Measurements from ENCODE around the gene ZIC4.

The ZIC4 gene

GRCh38 chr3:147404800-147405230 lies 1.5 kb downstream of the ZIC4 start:
- Histone ChIP-seq H3K36me3 (ENCODE audit: control insufficient read depth, insufficient read depth, low read length) (no peaks in the 10 kb centered on the region), H3K4me2 (ENCODE audit: low read length) (no peak overlapping the region), H4K8ac (ENCODE audit: low read depth, low read length) (no peak overlapping the region), H3K18ac (ENCODE audit: low read length) (no peak overlapping the region), H3K4me1 (ENCODE audit: control insufficient read depth, low read depth, low read length) (no peaks in the 10 kb centered on the region), H3K27me3 (ENCODE audit: insufficient read depth, low read length, poor library complexity) (peaks cover 65% of the 10 kb centered on the region), H3K79me1 (ENCODE audit: low read length) (no peaks in the 10 kb centered on the region), H4K5ac (ENCODE audit: low read length) (no peak overlapping the region), H3K23ac (ENCODE audit: low read length) (no peak overlapping the region), H3K9ac (ENCODE audit: low read length) (no peak overlapping the region), H2BK5ac (ENCODE audit: low read length) (no peak overlapping the region), H3K79me2 (ENCODE audit: control insufficient read depth, insufficient read depth, low read length) (no peaks in the 10 kb centered on the region), H3K4ac (ENCODE audit: low read depth, low read length) (no peak overlapping the region), H2AK5ac (ENCODE audit: low read length) (no peak overlapping the region), H3K56ac (ENCODE audit: low read length) (no peak overlapping the region), H3K4me3 (ENCODE audit: low read length) (no peak overlapping the region), H3K27ac (ENCODE audit: low read depth, low read length) (no peak overlapping the region), H2BK120ac (ENCODE audit: low read depth, low read length) (no peak overlapping the region), H2BK15ac (replicated peaks; ENCODE audit: low read depth) (no peak overlapping the region)
- DNase-seq = peak; percentile 24
- WGBS (ENCODE audit: extremely low coverage, insufficient coverage, low lambda C conversion rate) = no CpG with 5 or more reads among the region's 16 CpGs

GRCh38 chr3:147404000-147404799 lies 2.1 kb downstream of the ZIC4 start:
- no peak overlapping the region for H3K23ac ChIP-seq (ENCODE audit: low read length)
- peaks cover 65% of the 10 kb centered on the region for H3K27me3 ChIP-seq (ENCODE audit: insufficient read depth, low read length, poor library complexity)
- H3K79me1 ChIP-seq (ENCODE audit: low read length) = no peaks in the 10 kb centered on the region
- H4K8ac ChIP-seq (ENCODE audit: low read depth, low read length) = no peak overlapping the region
- H3K79me2 ChIP-seq (ENCODE audit: control insufficient read depth, insufficient read depth, low read length) = no peaks in the 10 kb centered on the region
- no peak overlapping the region for H2BK15ac ChIP-seq (replicated peaks; ENCODE audit: low read depth)
- no peaks in the 10 kb centered on the region for H3K36me3 ChIP-seq (ENCODE audit: control insufficient read depth, insufficient read depth, low read length)
- H3K4me2 ChIP-seq (ENCODE audit: low read length) = no peak overlapping the region
- no peak overlapping the region for H3K56ac ChIP-seq (ENCODE audit: low read length)
- no CpG with 5 or more reads among the region's 11 CpGs for WGBS (ENCODE audit: extremely low coverage, insufficient coverage, low lambda C conversion rate)
- no peak overlapping the region for H2BK120ac ChIP-seq (ENCODE audit: low read depth, low read length)
- no peak overlapping the region for H3K4me3 ChIP-seq (ENCODE audit: low read length)
- no peak overlapping the region for H3K9ac ChIP-seq (ENCODE audit: low read length)
- H4K5ac ChIP-seq (ENCODE audit: low read length) = no peak overlapping the region
- no peak for DNase-seq
- no peak overlapping the region for H2AK5ac ChIP-seq (ENCODE audit: low read length)
- no peaks in the 10 kb centered on the region for H3K4me1 ChIP-seq (ENCODE audit: control insufficient read depth, low read depth, low read length)
- no peak overlapping the region for H3K4ac ChIP-seq (ENCODE audit: low read depth, low read length)
- no peak overlapping the region for H3K18ac ChIP-seq (ENCODE audit: low read length)
- H2BK5ac ChIP-seq (ENCODE audit: low read length) = no peak overlapping the region
- H3K27ac ChIP-seq (ENCODE audit: low read depth, low read length) = no peak overlapping the region

- Histone ChIP-seq H3K79me2 (ENCODE audit: control insufficient read depth, insufficient read depth, low read length) (no peaks in the 10 kb centered on the region), H3K36me3 (ENCODE audit: control insufficient read depth, insufficient read depth, low read length) (no peaks in the 10 kb centered on the region), H3K27ac (ENCODE audit: low read depth, low read length) (no peak overlapping the region), H3K56ac (ENCODE audit: low read length) (no peak overlapping the region), H3K18ac (ENCODE audit: low read length) (no peak overlapping the region), H2AK5ac (ENCODE audit: low read length) (no peak overlapping the region), H4K5ac (ENCODE audit: low read length) (no peak overlapping the region), H2BK5ac (ENCODE audit: low read length) (no peak overlapping the region), H2BK15ac (replicated peaks; ENCODE audit: low read depth) (no peak overlapping the region), H4K8ac (ENCODE audit: low read depth, low read length) (no peak overlapping the region), H3K4me3 (ENCODE audit: low read length) (no peak overlapping the region), H3K4me1 (ENCODE audit: control insufficient read depth, low read depth, low read length) (no peaks in the 10 kb centered on the region), H3K4me2 (ENCODE audit: low read length) (no peak overlapping the region), H3K23ac (ENCODE audit: low read length) (no peak overlapping the region), H3K9ac (ENCODE audit: low read length) (no peak overlapping the region), H3K79me1 (ENCODE audit: low read length) (no peaks in the 10 kb centered on the region), H3K27me3 (ENCODE audit: insufficient read depth, low read length, poor library complexity) (peaks cover 71% of the 10 kb centered on the region), H2BK120ac (ENCODE audit: low read depth, low read length) (no peak overlapping the region), H3K4ac (ENCODE audit: low read depth, low read length) (no peak overlapping the region)
- no peak for DNase-seq
- no CpG with 5 or more reads among the region's 5 CpGs for WGBS (ENCODE audit: extremely low coverage, insufficient coverage, low lambda C conversion rate)
These were observed 2.8 kb downstream of the ZIC4 start for GRCh38 chr3:147403511-147403910.

GRCh38 chr3:147402159-147402558 lies 4.2 kb downstream of the ZIC4 start:
- Histone ChIP-seq H2BK5ac (ENCODE audit: low read length) (no peak overlapping the region), H4K5ac (ENCODE audit: low read length) (no peak overlapping the region), H2BK15ac (replicated peaks; ENCODE audit: low read depth) (no peak overlapping the region), H4K8ac (ENCODE audit: low read depth, low read length) (no peak overlapping the region), H2BK120ac (ENCODE audit: low read depth, low read length) (no peak overlapping the region), H3K56ac (ENCODE audit: low read length) (no peak overlapping the region), H3K27me3 (ENCODE audit: insufficient read depth, low read length, poor library complexity) (peaks cover 68% of the 10 kb centered on the region), H3K9ac (ENCODE audit: low read length) (no peak overlapping the region), H2AK5ac (ENCODE audit: low read length) (no peak overlapping the region), H3K4me3 (ENCODE audit: low read length) (no peak overlapping the region), H3K79me1 (ENCODE audit: low read length) (no peaks in the 10 kb centered on the region), H3K79me2 (ENCODE audit: control insufficient read depth, insufficient read depth, low read length) (no peaks in the 10 kb centered on the region), H3K4me1 (ENCODE audit: control insufficient read depth, low read depth, low read length) (no peaks in the 10 kb centered on the region), H3K4ac (ENCODE audit: low read depth, low read length) (no peak overlapping the region), H3K23ac (ENCODE audit: low read length) (no peak overlapping the region), H3K18ac (ENCODE audit: low read length) (no peak overlapping the region), H3K27ac (ENCODE audit: low read depth, low read length) (no peak overlapping the region), H3K4me2 (ENCODE audit: low read length) (no peak overlapping the region), H3K36me3 (ENCODE audit: control insufficient read depth, insufficient read depth, low read length) (no peaks in the 10 kb centered on the region)
- DNase-seq = no peak
- no CpG with 5 or more reads among the region's 5 CpGs for WGBS (ENCODE audit: extremely low coverage, insufficient coverage, low lambda C conversion rate)

GRCh38 chr3:147401421-147401820 lies 4.9 kb downstream of the ZIC4 start:
- H3K4me2 ChIP-seq (ENCODE audit: low read length) = no peak overlapping the region
- H2BK120ac ChIP-seq (ENCODE audit: low read depth, low read length) = no peak overlapping the region
- H3K4me1 ChIP-seq (ENCODE audit: control insufficient read depth, low read depth, low read length) = no peaks in the 10 kb centered on the region
- DNase-seq = no peak
- no CpG with 5 or more reads among the region's 1 CpG for WGBS (ENCODE audit: extremely low coverage, insufficient coverage, low lambda C conversion rate)
- H2BK15ac ChIP-seq (replicated peaks; ENCODE audit: low read depth) = no peak overlapping the region
- no peak overlapping the region for H3K18ac ChIP-seq (ENCODE audit: low read length)
- no peak overlapping the region for H3K56ac ChIP-seq (ENCODE audit: low read length)
- H4K8ac ChIP-seq (ENCODE audit: low read depth, low read length) = no peak overlapping the region
- no peak overlapping the region for H3K23ac ChIP-seq (ENCODE audit: low read length)
- no peaks in the 10 kb centered on the region for H3K79me1 ChIP-seq (ENCODE audit: low read length)
- H3K4ac ChIP-seq (ENCODE audit: low read depth, low read length) = no peak overlapping the region
- H4K5ac ChIP-seq (ENCODE audit: low read length) = no peak overlapping the region
- no peaks in the 10 kb centered on the region for H3K79me2 ChIP-seq (ENCODE audit: control insufficient read depth, insufficient read depth, low read length)
- H3K36me3 ChIP-seq (ENCODE audit: control insufficient read depth, insufficient read depth, low read length) = no peaks in the 10 kb centered on the region
- H2AK5ac ChIP-seq (ENCODE audit: low read length) = no peak overlapping the region
- no peak overlapping the region for H3K4me3 ChIP-seq (ENCODE audit: low read length)
- H3K27ac ChIP-seq (ENCODE audit: low read depth, low read length) = no peak overlapping the region
- H2BK5ac ChIP-seq (ENCODE audit: low read length) = no peak overlapping the region
- H3K9ac ChIP-seq (ENCODE audit: low read length) = no peak overlapping the region
- peaks cover 68% of the 10 kb centered on the region for H3K27me3 ChIP-seq (ENCODE audit: insufficient read depth, low read length, poor library complexity)

- no peak overlapping the region for H3K56ac ChIP-seq (ENCODE audit: low read length)
- H3K27ac ChIP-seq (ENCODE audit: low read depth, low read length) = no peak overlapping the region
- no peak overlapping the region for H2BK5ac ChIP-seq (ENCODE audit: low read length)
- no peak overlapping the region for H2BK15ac ChIP-seq (replicated peaks; ENCODE audit: low read depth)
- H4K8ac ChIP-seq (ENCODE audit: low read depth, low read length) = no peak overlapping the region
- no peak overlapping the region for H3K18ac ChIP-seq (ENCODE audit: low read length)
- no peak overlapping the region for H4K5ac ChIP-seq (ENCODE audit: low read length)
- no peak for DNase-seq
- H2AK5ac ChIP-seq (ENCODE audit: low read length) = no peak overlapping the region
- H2BK120ac ChIP-seq (ENCODE audit: low read depth, low read length) = no peak overlapping the region
- no peak overlapping the region for H3K4ac ChIP-seq (ENCODE audit: low read depth, low read length)
- peaks cover 68% of the 10 kb centered on the region for H3K27me3 ChIP-seq (ENCODE audit: insufficient read depth, low read length, poor library complexity)
- no peak overlapping the region for H3K9ac ChIP-seq (ENCODE audit: low read length)
- H3K36me3 ChIP-seq (ENCODE audit: control insufficient read depth, insufficient read depth, low read length) = no peaks in the 10 kb centered on the region
- no peak overlapping the region for H3K23ac ChIP-seq (ENCODE audit: low read length)
- H3K79me2 ChIP-seq (ENCODE audit: control insufficient read depth, insufficient read depth, low read length) = no peaks in the 10 kb centered on the region
- H3K4me3 ChIP-seq (ENCODE audit: low read length) = no peak overlapping the region
- no peaks in the 10 kb centered on the region for H3K79me1 ChIP-seq (ENCODE audit: low read length)
- WGBS (ENCODE audit: extremely low coverage, insufficient coverage, low lambda C conversion rate) = no CpG with 5 or more reads among the region's 1 CpG
- H3K4me2 ChIP-seq (ENCODE audit: low read length) = no peak overlapping the region
- H3K4me1 ChIP-seq (ENCODE audit: control insufficient read depth, low read depth, low read length) = no peaks in the 10 kb centered on the region
These were observed 5.3 kb downstream of the ZIC4 start for GRCh38 chr3:147400999-147401398.

All from mesendoderm (in vitro differentiated cells).